Neural cell (in vitro differentiated cells): ENCODE results near the gene RSRC1. TPM values are rescaled to one million over a fixed set of nuclear protein-coding genes. Genes with fewer than 3 reads are reported as not detected.

Experiments
- H2AFZ ChIP-seq: fragments of 200-600, 300-800 bp; sonication (generic), shearing (Covaris generic); 2 replicates; pipeline ENCODE4 v1.6.0; 2014; ENCODE audit warnings: low read depth, mild to moderate bottlenecking, antibody characterized with exemption, low read length, moderate library complexity
- H3F3A ChIP-seq: fragments of 200-600 bp; shearing (Covaris generic); 2 replicates; pipeline ENCODE4 v1.6.1; 2016; ENCODE audit warnings: mild to moderate bottlenecking, moderate library complexity, mixed read lengths, antibody characterized with exemption, low read length; ENCODE audit not compliant: insufficient read depth, poor library complexity, severe bottlenecking
- H3K27ac ChIP-seq: fragments of 200-600, 300-800 bp; sonication (generic), shearing (Covaris generic); 2 replicates; pipeline ENCODE4 v1.5.1; 2014; ENCODE audit warnings: mild to moderate bottlenecking, low read length, moderate library complexity
- H3K27me3 ChIP-seq: fragments of 300-800, 200-600 bp; sonication (generic), shearing (Covaris generic); 2 replicates; pipeline ENCODE4 v1.6.0; 2014; ENCODE audit warnings: mild to moderate bottlenecking, low read depth, low read length, moderate library complexity; ENCODE audit not compliant: insufficient read depth
- H3K36me3 ChIP-seq: fragments of 300-800, 200-600 bp; sonication (generic), shearing (Covaris generic); 2 replicates; pipeline ENCODE4 v1.5.1; 2014; ENCODE audit warnings: mild to moderate bottlenecking, antibody characterized with exemption, low read length, moderate library complexity; ENCODE audit not compliant: insufficient read depth
- H3K4me2 ChIP-seq: fragments of 300-800, 200-600 bp; sonication (generic), shearing (Covaris generic); 2 replicates; pipeline ENCODE4 v1.6.0; 2014; ENCODE audit warnings: mild to moderate bottlenecking, low read length
- H3K4me3 ChIP-seq: fragments of 300-800, 200-600 bp; sonication (generic), shearing (Covaris generic); 2 replicates; pipeline ENCODE4 v1.5.1; 2014; ENCODE audit warnings: mild to moderate bottlenecking, low read length, moderate library complexity
- H3K79me2 ChIP-seq: fragments of 200-600 bp; shearing (Covaris generic); replicated peaks from 2 replicates; pipeline ENCODE4 v1.6.0; 2014; ENCODE audit warnings: mild to moderate bottlenecking, low read length, moderate library complexity; ENCODE audit not compliant: insufficient read depth
- H3K9ac ChIP-seq: fragments of 300-800, 200-600 bp; sonication (generic), shearing (Covaris generic); 2 replicates; pipeline ENCODE4 v1.6.1; 2016; ENCODE audit warnings: mild to moderate bottlenecking, low read length, mixed read lengths
- H3K9me2 ChIP-seq: fragments of 200-600 bp; shearing (Covaris generic); 2 replicates; pipeline ENCODE4 v1.6.1; 2016; ENCODE audit warnings: mild to moderate bottlenecking, low read length, mixed read lengths; ENCODE audit not compliant: insufficient read depth
- H3K9me3 ChIP-seq: fragments of 200-600, 300-800 bp; sonication (generic), shearing (Covaris generic); 2 replicates; pipeline ENCODE4 v1.6.1; 2016; ENCODE audit warnings: mild to moderate bottlenecking, mixed run types, low read length, moderate library complexity, mixed read lengths
- H4K20me1 ChIP-seq: fragments of 200-600 bp; shearing (Covaris generic); 2 replicates; pipeline ENCODE4 v1.6.1; 2016; ENCODE audit warnings: mild to moderate bottlenecking, mixed run types; ENCODE audit not compliant: insufficient read depth
- CTCF ChIP-seq: fragments of 450-650 bp; IDR thresholded peaks from 2 replicates; pipeline ENCODE4 v1.5.1; 2014; ENCODE audit warnings: antibody characterized with exemption, mild to moderate bottlenecking, moderate library complexity; ENCODE audit not compliant: poor library complexity, severe bottlenecking
- EP300 ChIP-seq: fragments of 450-650 bp; conservative IDR thresholded peaks from 2 replicates; pipeline ENCODE4 v1.6.1; 2014; ENCODE audit warnings: antibody characterized with exemption, mild to moderate bottlenecking, moderate library complexity; ENCODE audit not compliant: poor library complexity, severe bottlenecking
- EZH2 ChIP-seq: fragments of 200-600, 300-800 bp; shearing (Covaris generic), sonication (generic); IDR thresholded peaks from 2 replicates; pipeline ENCODE4 v1.6.1; 2014; ENCODE audit warnings: antibody characterized with exemption, low read length, borderline replicate concordance, mild to moderate bottlenecking; ENCODE audit not compliant: insufficient read depth, poor library complexity, severe bottlenecking
- MXI1 ChIP-seq: fragments of 450-650 bp; conservative IDR thresholded peaks from 2 replicates; pipeline ENCODE4 v1.6.1; 2014; ENCODE audit warnings: antibody characterized with exemption, mild to moderate bottlenecking; ENCODE audit not compliant: poor library complexity, severe bottlenecking
- POLR2AphosphoS5 ChIP-seq: IDR thresholded peaks from 2 replicates; pipeline ENCODE4 v1.6.1; 2012
- RAD21 ChIP-seq: fragments of 450-650 bp; conservative IDR thresholded peaks from 2 replicates; pipeline ENCODE4 v1.6.1; 2014; ENCODE audit warnings: antibody characterized with exemption, mild to moderate bottlenecking, moderate library complexity
- REST ChIP-seq: IDR thresholded peaks from 2 replicates; pipeline ENCODE4 v1.6.1; 2012; ENCODE audit warnings: borderline replicate concordance
- SMC3 ChIP-seq: fragments of 450-650 bp; conservative IDR thresholded peaks from 2 replicates; pipeline ENCODE4 v1.6.1; 2014; ENCODE audit warnings: antibody characterized with exemption, mild to moderate bottlenecking, moderate library complexity; ENCODE audit not compliant: poor library complexity
- TAF1 ChIP-seq: IDR thresholded peaks from 2 replicates; pipeline ENCODE4 v1.6.1; 2012; ENCODE audit warnings: low read depth
- polyA plus RNA-seq: library from polyadenylated mRNA; depleted of rRNA; stranded (reverse); fragments of >200 nt; gene quantifications from 2 replicates; pipeline ENCODE4 v1.2.3, GENCODE V29; 2014

The RSRC1 gene
- polyA plus RNA-seq, 1 donor from 2014 or later: 28.1 TPM

- Histone ChIP-seq H3K79me2 (no peaks in the 10 kb centered on the region), H4K20me1 (no peaks in the 10 kb centered on the region), H3K9ac (no peak overlapping the region), H3K36me3 (no peaks in the 10 kb centered on the region), H3K27me3 (no peaks in the 10 kb centered on the region), H3K4me2 (no peak overlapping the region), H2AFZ (no peak overlapping the region), H3K4me3 (no peak overlapping the region), H3K9me2 (no peaks in the 10 kb centered on the region), H3F3A (no peaks in the 10 kb centered on the region), H3K27ac (no peak overlapping the region), H3K9me3 (no peaks in the 10 kb centered on the region)
- no peak for TF ChIP-seq EZH2
- TF ChIP-seq MXI1: no peak
- TF ChIP-seq CTCF: no peak
- no peak for TF ChIP-seq RAD21
- TF ChIP-seq SMC3: no peak
- no peak for TF ChIP-seq POLR2AphosphoS5
- no peak for TF ChIP-seq EP300
- TF ChIP-seq REST: no peak
- TF ChIP-seq TAF1: no peak
Measured at GRCh38 chr3:158456114-158456513, 346.2 kb downstream of the RSRC1 start.

- no peaks in the 10 kb centered on the region for H3K36me3 ChIP-seq
- no peak overlapping the region for H3K27ac ChIP-seq
- no peak overlapping the region for H2AFZ ChIP-seq
- no peaks in the 10 kb centered on the region for H4K20me1 ChIP-seq
- H3K27me3 ChIP-seq: no peaks in the 10 kb centered on the region
- no peak overlapping the region for H3K9ac ChIP-seq
- TF ChIP-seq MXI1 (no peak), POLR2AphosphoS5 (no peak), SMC3 (no peak), EP300 (no peak), TAF1 (no peak), CTCF (no peak), EZH2 (no peak), REST (no peak), RAD21 (no peak)
- no peaks in the 10 kb centered on the region for H3K9me3 ChIP-seq
- no peaks in the 10 kb centered on the region for H3K79me2 ChIP-seq
- H3K4me3 ChIP-seq: no peak overlapping the region
- no peaks in the 10 kb centered on the region for H3F3A ChIP-seq
- no peak overlapping the region for H3K4me2 ChIP-seq
- H3K9me2 ChIP-seq: no peaks in the 10 kb centered on the region
Measured at GRCh38 chr3:158458464-158458863, 348.6 kb downstream of the RSRC1 start.
